ENCODE data around the gene GPR141.

GPR141 gene

DNA sequence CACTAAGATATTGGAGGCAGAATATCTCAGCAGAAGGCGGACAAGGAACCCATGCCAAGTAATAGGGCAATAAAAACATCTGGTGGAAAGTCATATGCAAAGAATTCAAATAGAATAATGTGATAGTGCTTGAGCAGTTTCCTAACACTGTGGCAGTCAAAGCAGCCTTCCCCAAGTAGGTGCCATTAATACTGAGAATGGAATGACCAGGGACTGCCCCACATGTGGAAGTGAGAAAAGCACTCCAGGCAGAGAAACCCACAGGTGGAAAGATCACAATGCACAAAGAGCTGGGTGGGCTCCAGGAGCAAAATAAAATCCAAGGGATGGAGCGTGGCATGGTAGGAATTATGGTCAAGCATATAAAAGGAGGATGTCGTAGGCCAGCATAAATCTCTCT is 100.4 kb downstream of the GPR141 start:
- no peak for DNase-seq (ENCODE audit: low read depth)

DNA sequence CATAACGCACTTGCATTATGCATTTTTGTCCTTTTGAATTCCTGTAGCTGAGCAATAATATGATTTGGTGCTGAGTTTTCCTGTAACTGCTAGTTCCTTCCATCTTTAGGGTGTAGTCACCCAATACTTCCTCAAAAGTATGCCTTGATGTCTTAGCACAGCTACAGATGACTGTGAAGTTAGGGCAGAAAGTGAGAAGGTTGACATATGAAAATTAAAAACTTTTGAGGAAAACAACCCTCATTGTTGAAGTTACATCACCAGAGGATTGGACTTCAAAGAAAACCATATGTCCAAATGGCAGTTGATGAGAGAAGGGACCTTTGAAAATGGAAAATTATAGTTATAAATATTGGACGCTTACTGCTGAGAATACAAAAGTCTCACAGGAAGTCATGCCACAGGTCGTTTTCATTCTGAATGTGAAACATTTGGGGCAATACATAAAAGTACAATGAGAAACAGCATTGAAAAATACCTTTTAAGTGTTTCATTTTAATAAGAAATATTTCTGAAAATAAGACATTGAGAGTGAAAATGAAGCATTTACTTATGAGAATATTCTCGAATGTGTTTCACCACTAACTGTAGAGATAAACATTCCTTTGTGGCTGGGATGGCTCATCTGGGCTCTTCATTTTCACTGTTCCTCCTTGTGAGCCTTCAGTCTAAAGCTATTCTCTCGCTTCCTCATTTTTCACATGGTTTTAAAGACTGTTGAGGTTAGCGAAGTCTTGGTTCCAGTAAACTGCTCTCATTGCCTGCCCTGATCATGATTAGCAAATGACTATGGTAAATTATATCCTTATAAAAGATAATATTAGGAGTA is 103.4 kb downstream of the GPR141 start:
- no peak for DNase-seq (ENCODE audit: low read depth)

Measured in activated T-cell treated with anti-CD3 and anti-CD28 coated beads for 1 hour (primary cell).